A549 (cell line): ENCODE measurements around the gene NSUN4. TPM values are rescaled to one million over a fixed set of nuclear protein-coding genes. Genes with fewer than 3 reads are reported as not detected.

Source experiments
- ATAC-seq, 2 experiments: fragments of 200-7000 bp in 1 of 2; fragments of >200 bp in 1 of 2; cut with Nextera tagmentation in 1 of 2; cut with Tn5 transposase in 1 of 2; 3 replicates each; pipeline versions ENCODE4 v1.8.0 to v1.9.1; 2018 to 2020; ENCODE audit warnings: mild to moderate bottlenecking in 1 of 2, moderate library complexity in 1 of 2
- CTCF ChIA-PET: fragments of 300-600 bp; sonication (Branson Sonifier 250); formaldehyde crosslinking; extraction: SDS; loops from one replicate; lab custom pipeline; 2021; ENCODE audit warnings: antibody characterized with exemption, inconsistent platforms; lab: Yijun Ruan, JAX
- POLR2A ChIA-PET: fragments of 350-600 bp; formaldehyde crosslinking; extraction: SDS; loops from one replicate; lab custom pipeline; 2021; ENCODE audit warnings: antibody characterized with exemption, inconsistent platforms; lab: Yijun Ruan, JAX
- DNase-seq, 2 experiments: peaks; one replicate each; pipeline versions ENCODE4 v3.0.0 to v3.0.0-alpha.2; 2011 to 2016; ENCODE audit warnings: low read depth in 1 of 2, low spot score in 1 of 2
- FAIRE-seq: peaks from 2 replicates; lab custom pipeline; 2011; peaks lifted over from hg19 to GRCh38; lab: Jason Lieb, UNC
- H3K27ac ChIP-seq, 2 experiments: fragments of >200 bp; sonication (Bioruptor Twin); formaldehyde crosslinking; 3 replicates each; pipeline ENCODE4 v1.5.1; 2016 to 2017
- H3K4me1 ChIP-seq: fragments of >200 bp; sonication (Bioruptor Twin); formaldehyde crosslinking; 3 replicates; pipeline ENCODE4 v1.6.1; 2016
- H3K4me2 ChIP-seq: fragments of >200 bp; sonication (Bioruptor Twin); formaldehyde crosslinking; 3 replicates; pipeline ENCODE4 v1.6.1; 2016
- H3K4me3 ChIP-seq: fragments of >200 bp; sonication (Bioruptor Twin); formaldehyde crosslinking; 3 replicates; pipeline ENCODE4 v1.5.1; 2016
- H3K9me3 ChIP-seq: fragments of >200 bp; sonication (Bioruptor Twin); formaldehyde crosslinking; 3 replicates; pipeline ENCODE4 v1.6.1; 2016
- ATOH8 ChIP-seq: fragments of 250-450 bp; sonication (Bioruptor Pico); IDR thresholded peaks from 2 replicates; pipeline ENCODE4 v1.5.0; 2020; ENCODE audit warnings: low read depth, mild to moderate bottlenecking, moderate library complexity
- CHD2 ChIP-seq: fragments of 150-350 bp; IDR thresholded peaks from 2 replicates; pipeline ENCODE4 v1.6.1; 2014; ENCODE audit warnings: low read length; ENCODE audit not compliant: partially characterized antibody
- EHF ChIP-seq: fragments of 250-450 bp; sonication (Bioruptor Pico); IDR thresholded peaks from 2 replicates; pipeline ENCODE4 v1.5.0; 2020; ENCODE audit warnings: mild to moderate bottlenecking
- ESRRA ChIP-seq: fragments of 150-350 bp; IDR thresholded peaks from 2 replicates; pipeline ENCODE4 v1.6.1; 2014; ENCODE audit warnings: mild to moderate bottlenecking, low read length, borderline replicate concordance
- FOSB ChIP-seq: fragments of 250-450 bp; sonication (Bioruptor Pico); IDR thresholded peaks from 2 replicates; pipeline ENCODE4 v1.5.0; 2020; ENCODE audit warnings: mild to moderate bottlenecking, moderate library complexity
- FOSL2 ChIP-seq, 2 experiments: fragments of 450-650 bp in 1 of 2; fragments of >200 bp in 1 of 2; sonication (Bioruptor Twin) in 1 of 2; formaldehyde crosslinking; IDR thresholded peaks; 2 replicates each; pipeline versions ENCODE4 v1.5.0 to v1.6.1; 2016 to 2020; ENCODE audit warnings: mild to moderate bottlenecking in 1 of 2, moderate library complexity in 1 of 2
- HES2 ChIP-seq: fragments of >200 bp; sonication (Bioruptor Twin); formaldehyde crosslinking; IDR thresholded peaks from 2 replicates; pipeline ENCODE4 v1.6.1; 2016
- HMGXB4 ChIP-seq: fragments of 250-450 bp; sonication (Bioruptor Pico); IDR thresholded peaks from 2 replicates; pipeline ENCODE4 v1.5.0; 2021; ENCODE audit warnings: mild to moderate bottlenecking, moderate library complexity, borderline replicate concordance
- HOXB13 ChIP-seq: fragments of 250-450 bp; sonication (Bioruptor Pico); IDR thresholded peaks from 2 replicates; pipeline ENCODE4 v1.5.0; 2020; ENCODE audit warnings: low read depth, mild to moderate bottlenecking, moderate library complexity
- HOXB5 ChIP-seq: fragments of 250-450 bp; sonication (Bioruptor Pico); IDR thresholded peaks from 2 replicates; pipeline ENCODE4 v1.5.0; 2020; ENCODE audit warnings: mild to moderate bottlenecking, moderate library complexity
- JUN ChIP-seq, 2 experiments: fragments of >200 bp; sonication (Bioruptor Twin); formaldehyde crosslinking; IDR thresholded peaks; 2 replicates in 1 of 2; 3 replicates in 1 of 2; pipeline ENCODE4 v1.6.1; 2016 to 2017
- JUNB ChIP-seq: fragments of >200 bp; sonication (Bioruptor Twin); formaldehyde crosslinking; IDR thresholded peaks from 2 replicates; pipeline ENCODE4 v1.6.1; 2016
- KDM1A ChIP-seq: fragments of 200-600 bp; sonication (generic); IDR thresholded peaks from 2 replicates; pipeline ENCODE4 v1.6.1; 2016; ENCODE audit warnings: low read depth, mild to moderate bottlenecking
- MAZ ChIP-seq: fragments of 150-350 bp; IDR thresholded peaks from 2 replicates; pipeline ENCODE4 v1.6.1; 2014; ENCODE audit warnings: antibody characterized with exemption, low read depth, low read length, borderline replicate concordance
- MYC ChIP-seq: IDR thresholded peaks from 2 replicates; pipeline ENCODE4 v1.6.1; 2012; ENCODE audit warnings: mild to moderate bottlenecking, inconsistent platforms, low read length, improper control_type of control experiment, borderline replicate concordance
- NR3C1 ChIP-seq: fragments of >200 bp; sonication (Bioruptor Twin); formaldehyde crosslinking; IDR thresholded peaks from 3 replicates; pipeline ENCODE4 v1.6.1; 2017
- POLR2A ChIP-seq: IDR thresholded peaks from 2 replicates; pipeline ENCODE4 v1.6.1; 2012; ENCODE audit warnings: mild to moderate bottlenecking, low read length
- RCOR1 ChIP-seq: fragments of 150-350 bp; IDR thresholded peaks from 2 replicates; pipeline ENCODE4 v1.6.1; 2014; ENCODE audit warnings: antibody characterized with exemption, low read length, low read depth
- RNF2 ChIP-seq: fragments of 200-600 bp; sonication (generic); IDR thresholded peaks from 2 replicates; pipeline ENCODE4 v1.6.1; 2016; ENCODE audit warnings: low read depth, mild to moderate bottlenecking, antibody characterized with exemption, moderate library complexity, borderline replicate concordance
- SREBF2 ChIP-seq: fragments of 450-650 bp; IDR thresholded peaks from 2 replicates; pipeline ENCODE4 v1.6.1; 2014; ENCODE audit warnings: mild to moderate bottlenecking, moderate library complexity
- TFCP2L1 ChIP-seq: fragments of 250-450 bp; sonication (Bioruptor Pico); IDR thresholded peaks from 2 replicates; pipeline ENCODE4 v1.5.0; 2021; ENCODE audit warnings: mild to moderate bottlenecking
- USF2 ChIP-seq: fragments of 450-650 bp; IDR thresholded peaks from 2 replicates; pipeline ENCODE4 v1.6.1; 2014; ENCODE audit warnings: antibody characterized with exemption
- ZC3H11A ChIP-seq: fragments of 450-650 bp; IDR thresholded peaks from 2 replicates; pipeline ENCODE4 v1.6.1; 2014; ENCODE audit warnings: antibody characterized with exemption, mild to moderate bottlenecking
- ZNF302 ChIP-seq: fragments of 250-450 bp; sonication (Bioruptor Pico); IDR thresholded peaks from 2 replicates; pipeline ENCODE4 v1.9.0; 2021; ENCODE audit warnings: inconsistent platforms, mild to moderate bottlenecking, moderate library complexity
- ZSCAN20 ChIP-seq: fragments of 250-450 bp; sonication (Bioruptor Pico); IDR thresholded peaks from 2 replicates; pipeline ENCODE4 v1.8.0; 2022; ENCODE audit warnings: mild to moderate bottlenecking, moderate library complexity
- WGBS: methylation state at CpG from one replicate; pipeline ENCODE4 v1.1.6; 2017; ENCODE audit errors: missing lambda C conversion rate; 5-methylcytosine and 5-hydroxymethylcytosine counted together
- polyA plus RNA-seq, 4 experiments: library from polyadenylated mRNA; depleted of rRNA in 3 of 4; stranded (reverse); fragments of >200 nt; fragmentation: RNase III in 1 of 4; extraction: RNeasy Plus Mini Kit Qiagen cat#74134 plus additional on column Dnase treatment in 1 of 4; gene quantifications; 2 replicates in 3 of 4; 3 replicates in 1 of 4; pipeline ENCODE4 v1.2.3, GENCODE V29; 2011 to 2017
- TF ChIP-seq, protein P1 (sequence below): fragments of 150-350 bp; IDR thresholded peaks from 2 replicates; pipeline ENCODE4 v1.6.1; 2014; ENCODE audit warnings: low read depth, mild to moderate bottlenecking, low read length
- TF ChIP-seq, protein P2 (sequence below): fragments of >200 bp; sonication (Bioruptor Twin); formaldehyde crosslinking; IDR thresholded peaks from 3 replicates; pipeline ENCODE4 v1.5.1; 2016

NSUN4 gene
- polyA plus RNA-seq, 2 of the 4 experiments (the other 2 are of a cell fraction), result 11.7 to 23.3 TPM

- ChIA-PET POLR2A (no interaction called here), CTCF (interaction anchor here (0.6 to 1.0 kb wide), 2 partner anchors 9 to 73 kb away, joined by 3 to 4 read pairs; no protein-coding TSS in a partner anchor)
- Histone ChIP-seq H3K4me3 (no peak overlapping the region), H3K9me3 (no peaks in the 10 kb centered on the region), H3K4me2 (peak overlapping the region; percentile 99; the same call in 2 of the 3 replicates), H3K4me1 (peaks cover 14% of the 10 kb centered on the region), H3K27ac (no peak overlapping the region; a peak in 1 of 6 replicates)
- ATAC-seq (0 out of 6 replicates have a peak, but pooled peaks of 1 of the 2 experiments have one; percentile 13), DNase-seq (peak; percentile 22 to 28), FAIRE-seq (no peak)
- 94% methylated on average over 6 of the region's 6 CpGs for WGBS
- TF ChIP-seq MAZ (no peak), CHD2 (no peak), HOXB13 (CRISPR knock-in tag) (no peak), RNF2 (no peak)
- TF ChIP-seq, protein P1, sequence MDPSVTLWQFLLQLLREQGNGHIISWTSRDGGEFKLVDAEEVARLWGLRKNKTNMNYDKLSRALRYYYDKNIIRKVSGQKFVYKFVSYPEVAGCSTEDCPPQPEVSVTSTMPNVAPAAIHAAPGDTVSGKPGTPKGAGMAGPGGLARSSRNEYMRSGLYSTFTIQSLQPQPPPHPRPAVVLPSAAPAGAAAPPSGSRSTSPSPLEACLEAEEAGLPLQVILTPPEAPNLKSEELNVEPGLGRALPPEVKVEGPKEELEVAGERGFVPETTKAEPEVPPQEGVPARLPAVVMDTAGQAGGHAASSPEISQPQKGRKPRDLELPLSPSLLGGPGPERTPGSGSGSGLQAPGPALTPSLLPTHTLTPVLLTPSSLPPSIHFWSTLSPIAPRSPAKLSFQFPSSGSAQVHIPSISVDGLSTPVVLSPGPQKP, result no peak
These were observed 1.6 kb downstream of the NSUN4 start for GRCh38 chr1:46342084-46342656.

- FAIRE-seq (no peak), ATAC-seq (no peak), DNase-seq (no peak)
- POLR2A ChIA-PET, result no interaction called here
- CTCF ChIA-PET, result interaction anchor here (0.6 to 1.0 kb wide), 2 partner anchors 9 to 73 kb away, joined by 3 to 4 read pairs; no protein-coding TSS in a partner anchor
- 99% methylated on average over 8 of the region's 8 CpGs for WGBS
- no peak overlapping the region for H3K27ac ChIP-seq
- H3K4me1 ChIP-seq, result peaks cover 16% of the 10 kb centered on the region
- no peak overlapping the region for H3K4me3 ChIP-seq
- H3K9me3 ChIP-seq, result no peaks in the 10 kb centered on the region
- TF ChIP-seq SREBF2 (no peak), ZC3H11A (no peak), ZNF302 (no peak), HOXB13 (CRISPR knock-in tag) (no peak), KDM1A (no peak), JUNB (no peak), NR3C1 (no peak), MYC (no peak), ZSCAN20 (CRISPR knock-in tag) (no peak), FOSL2 (IDR thresholded peaks at IDR 0.05) (no peak), FOSL2 (CRISPR knock-in tag; IDR thresholded peaks at IDR 0.05) (no peak), EHF (CRISPR knock-in tag) (no peak), HOXB5 (CRISPR knock-in tag) (no peak), ATOH8 (CRISPR knock-in tag) (no peak), HES2 (no peak), ESRRA (no peak), FOSB (CRISPR knock-in tag) (no peak), TFCP2L1 (no peak)
- TF ChIP-seq, all 56 proteins: peak for 0
- no peak overlapping the region for H3K4me2 ChIP-seq
These were observed 2.2 kb downstream of the NSUN4 start for GRCh38 chr1:46342677-46343350.

GRCh38 chr1:46343351-46343695 lies 2.7 kb downstream of the NSUN4 start:
- Histone ChIP-seq H3K4me2 (no peak overlapping the region), H3K4me1 (peaks cover 18% of the 10 kb centered on the region), H3K9me3 (no peaks in the 10 kb centered on the region), H3K27ac (no peak overlapping the region), H3K4me3 (no peak overlapping the region)
- 100% methylated on average over 4 of the region's 4 CpGs for whole genome bisulfite sequencing
- ATAC-seq, result no peak
- ChIA-PET CTCF (no interaction called here), POLR2A (no interaction called here)
- FAIRE-seq, result no peak
- no peak for DNase-seq
- TF ChIP-seq RCOR1, result no peak
- no peak for TF ChIP-seq FOSL2 (IDR thresholded peaks at IDR 0.05)
- TF ChIP-seq FOSL2 (CRISPR knock-in tag; IDR thresholded peaks at IDR 0.05), result no peak
- TF ChIP-seq TFCP2L1, result no peak
- TF ChIP-seq ZC3H11A, result no peak
- no peak for TF ChIP-seq USF2
- no peak for TF ChIP-seq JUN (IDR thresholded peaks at IDR 0.05)
- TF ChIP-seq POLR2A, result no peak
- no peak for TF ChIP-seq HMGXB4 (CRISPR knock-in tag)
- TF ChIP-seq, protein P2, sequence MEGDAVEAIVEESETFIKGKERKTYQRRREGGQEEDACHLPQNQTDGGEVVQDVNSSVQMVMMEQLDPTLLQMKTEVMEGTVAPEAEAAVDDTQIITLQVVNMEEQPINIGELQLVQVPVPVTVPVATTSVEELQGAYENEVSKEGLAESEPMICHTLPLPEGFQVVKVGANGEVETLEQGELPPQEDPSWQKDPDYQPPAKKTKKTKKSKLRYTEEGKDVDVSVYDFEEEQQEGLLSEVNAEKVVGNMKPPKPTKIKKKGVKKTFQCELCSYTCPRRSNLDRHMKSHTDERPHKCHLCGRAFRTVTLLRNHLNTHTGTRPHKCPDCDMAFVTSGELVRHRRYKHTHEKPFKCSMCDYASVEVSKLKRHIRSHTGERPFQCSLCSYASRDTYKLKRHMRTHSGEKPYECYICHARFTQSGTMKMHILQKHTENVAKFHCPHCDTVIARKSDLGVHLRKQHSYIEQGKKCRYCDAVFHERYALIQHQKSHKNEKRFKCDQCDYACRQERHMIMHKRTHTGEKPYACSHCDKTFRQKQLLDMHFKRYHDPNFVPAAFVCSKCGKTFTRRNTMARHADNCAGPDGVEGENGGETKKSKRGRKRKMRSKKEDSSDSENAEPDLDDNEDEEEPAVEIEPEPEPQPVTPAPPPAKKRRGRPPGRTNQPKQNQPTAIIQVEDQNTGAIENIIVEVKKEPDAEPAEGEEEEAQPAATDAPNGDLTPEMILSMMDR, result no peak
- no peak for TF ChIP-seq HOXB13 (CRISPR knock-in tag)
